Measurements from ENCODE around the gene PHACTR4.
"Not testable (repeated sequence)": the region's sequence is repeated elsewhere in the genome, so short reads cannot be mapped to it uniquely, and the experiment has no call there.

PHACTR4 gene

GRCh38 chr1:28437924-28438699, 68.6 kb downstream of the PHACTR4 start:
- peak; percentile 45 for DNase-seq

DNA sequence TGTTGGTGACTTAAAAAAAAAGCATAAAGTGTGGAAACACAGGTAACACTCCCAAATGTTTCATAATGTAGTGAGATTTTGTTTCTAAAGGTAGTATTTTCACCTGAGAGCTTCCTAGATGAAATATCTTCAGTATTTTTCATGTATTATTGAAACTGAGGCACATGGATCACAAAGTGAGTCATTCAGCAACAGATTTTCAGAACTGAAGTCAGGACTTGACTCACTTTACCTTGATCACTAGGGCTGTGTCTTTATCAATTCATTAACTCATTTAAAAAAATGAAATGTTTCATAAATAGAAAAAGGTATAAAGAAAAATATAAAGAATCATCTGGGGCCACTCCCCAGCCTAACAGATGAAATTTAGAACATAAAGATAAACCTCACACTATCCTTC, 69.8 kb downstream of the PHACTR4 start:
- DNase-seq = no peak

- no peak for DNase-seq
Observed at GRCh38 chr1:28441674-28442073, 72.1 kb downstream of the PHACTR4 start.

DNA sequence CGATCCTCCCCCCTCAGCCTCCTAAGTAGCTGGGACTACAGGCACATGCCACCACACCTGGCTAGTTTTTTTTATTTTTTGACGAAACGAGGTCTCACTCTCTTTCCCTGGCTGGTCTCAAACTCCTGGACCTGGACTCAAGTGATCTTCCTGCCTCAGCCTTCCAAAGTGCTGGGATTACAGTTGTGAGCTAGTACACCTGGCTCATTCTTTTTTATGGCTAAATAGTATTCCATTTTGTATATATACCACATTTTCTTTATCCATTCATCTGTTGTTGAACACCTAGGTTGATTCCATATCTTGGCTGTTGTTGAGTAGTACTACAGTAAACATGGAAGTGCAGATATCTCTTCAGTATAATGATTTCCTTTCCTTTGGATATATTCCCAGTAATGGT, 74.0 kb downstream of the PHACTR4 start:
- DNase-seq = no peak

- DNase-seq = no peak
Observed at GRCh38 chr1:28447679-28448078, 78.1 kb downstream of the PHACTR4 start.

DNA sequence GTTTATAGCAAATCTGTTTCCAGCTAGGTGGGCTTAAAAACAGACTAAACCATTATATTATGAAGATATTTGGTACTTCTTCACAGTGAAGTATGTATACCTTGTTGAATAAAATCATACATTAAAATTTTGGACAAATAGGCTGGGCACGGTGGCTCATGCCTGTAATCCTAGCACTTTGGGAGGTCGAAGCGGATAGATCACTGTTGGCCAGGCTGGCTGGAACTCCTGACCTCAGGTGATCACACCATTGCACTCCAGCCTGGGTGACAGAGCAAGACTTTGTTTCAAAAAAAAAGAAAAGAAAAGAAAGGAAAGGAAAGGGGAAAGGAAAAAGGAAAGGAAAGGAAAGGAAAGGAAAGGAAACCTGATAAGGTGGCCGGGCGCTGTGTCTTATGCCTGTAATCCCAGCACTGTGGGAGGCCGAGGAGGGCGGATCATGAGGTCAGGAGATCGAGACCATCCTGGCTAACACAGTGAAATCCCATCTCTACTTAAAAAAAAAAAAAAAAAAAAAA, 78.6 kb downstream of the PHACTR4 start:
- DNase-seq = not testable (repeated sequence)

GRCh38 chr1:28449904-28450303, 80.4 kb downstream of the PHACTR4 start:
- no peak for DNase-seq

- no peak for DNase-seq
Observed at GRCh38 chr1:28450561-28450960, 81.0 kb downstream of the PHACTR4 start.

GRCh38 chr1:28451011-28451410, 81.5 kb downstream of the PHACTR4 start:
- DNase-seq = no peak

DNA sequence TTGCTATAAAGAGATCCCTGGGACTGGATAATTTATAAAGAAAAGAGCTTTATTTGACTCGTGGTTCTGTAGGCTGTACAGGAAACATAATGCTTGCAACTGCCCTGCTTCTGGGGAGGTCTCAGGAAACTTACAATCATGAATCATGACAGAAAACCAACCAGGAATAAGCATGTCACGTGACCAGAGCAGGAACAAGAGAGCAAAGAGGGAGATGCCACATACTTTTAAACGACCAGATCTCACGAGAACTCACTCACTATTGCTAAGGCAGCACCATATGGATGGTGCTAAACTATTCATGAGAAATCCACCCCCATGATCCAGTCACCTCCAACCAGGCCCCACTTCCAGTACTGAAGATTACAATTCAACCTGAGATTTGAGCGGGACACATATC, 86.5 kb downstream of the PHACTR4 start:
- DNase-seq = no peak

DNA sequence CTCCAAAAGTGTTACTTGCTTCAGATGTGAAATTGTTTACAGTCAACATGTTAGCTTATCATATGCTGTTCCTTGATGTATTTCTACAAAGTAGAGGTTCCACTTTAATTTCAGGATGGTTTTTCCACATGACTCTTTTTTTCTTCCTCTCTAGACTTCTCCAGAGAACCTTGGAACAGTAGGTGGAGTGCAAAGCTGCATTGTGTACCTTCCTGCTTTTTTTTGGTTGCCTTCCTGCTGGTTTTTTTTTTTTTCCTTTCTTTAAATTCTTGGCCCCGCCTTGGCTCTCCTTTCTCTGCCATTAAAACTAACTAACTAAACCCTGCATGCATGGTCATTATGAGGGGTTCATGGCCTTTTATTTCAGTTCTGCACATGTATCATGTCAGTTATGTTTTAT, 88.1 kb downstream of the PHACTR4 start:
- no peak for DNase-seq

- no peak for DNase-seq
Observed at GRCh38 chr1:28458237-28459228, 89.0 kb downstream of the PHACTR4 start.

DNA sequence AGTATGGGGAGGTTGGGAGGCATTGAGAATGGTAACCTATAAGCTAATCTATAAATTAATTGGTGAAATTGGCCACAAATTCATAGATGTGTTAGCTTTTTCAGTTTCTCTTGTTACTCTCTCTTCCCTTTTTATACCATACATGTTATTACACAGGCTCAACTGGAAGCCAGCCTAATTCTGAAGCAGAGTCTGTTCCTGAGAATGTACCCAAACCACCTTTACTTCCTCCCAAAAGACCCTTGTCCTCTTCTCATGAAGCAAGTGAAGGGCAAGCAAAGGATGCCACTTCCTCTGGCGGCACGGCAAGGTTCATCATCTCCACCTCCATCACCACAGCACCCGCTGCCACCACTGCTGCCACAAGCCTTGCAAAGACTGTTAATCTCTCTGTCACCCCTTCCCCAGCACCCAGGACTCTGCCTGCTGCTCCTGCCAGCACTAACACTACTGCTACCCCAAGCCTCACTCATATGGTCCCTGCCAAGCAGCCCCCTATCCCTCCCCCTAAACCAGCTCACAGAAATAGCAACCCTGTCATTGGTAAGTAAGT, 96.8 kb downstream of the PHACTR4 start:
- no peak for DNase-seq

DNA sequence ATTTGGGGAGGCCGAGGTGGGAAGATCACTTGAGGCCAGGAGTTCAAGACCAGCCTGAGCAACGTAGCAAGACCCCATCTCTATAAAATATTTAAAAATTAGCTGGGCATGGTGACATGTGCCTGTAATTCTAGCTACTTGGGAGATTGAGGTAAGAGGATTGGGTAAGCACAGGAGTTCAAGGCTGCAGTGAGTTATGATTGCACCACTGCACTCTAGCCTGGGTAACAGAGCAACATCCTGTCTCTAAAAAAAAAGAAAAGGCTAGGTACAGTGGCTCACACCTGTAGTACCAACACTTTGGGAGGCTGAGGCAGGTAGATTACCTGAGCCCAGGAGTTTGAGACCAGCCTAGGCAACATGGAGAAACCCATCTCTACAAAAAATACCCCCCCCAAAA, 100.6 kb downstream of the PHACTR4 start:
- no peak for DNase-seq

- DNase-seq = not testable (repeated sequence)
Observed at GRCh38 chr1:28479497-28479896, 110.0 kb downstream of the PHACTR4 start.

DNA sequence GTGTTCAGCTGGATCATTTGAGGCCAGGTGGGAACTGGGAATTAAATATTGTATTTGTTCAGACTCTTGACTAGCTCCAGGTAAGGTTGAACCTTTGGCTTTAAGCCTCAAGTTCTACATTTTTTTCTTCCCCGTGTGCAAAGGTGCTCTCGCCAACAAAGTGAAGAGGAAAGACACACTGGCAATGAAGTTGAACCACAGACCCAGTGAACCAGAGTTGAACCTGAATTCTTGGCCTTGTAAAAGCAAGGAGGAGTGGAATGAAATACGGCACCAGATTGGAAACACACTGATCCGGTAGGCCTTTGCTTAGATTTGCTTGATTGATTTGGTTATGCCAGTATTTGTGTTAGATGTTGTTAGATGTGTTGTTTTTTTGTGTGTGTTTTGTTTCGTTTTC, 110.8 kb downstream of the PHACTR4 start:
- DNase-seq = no peak

DNA sequence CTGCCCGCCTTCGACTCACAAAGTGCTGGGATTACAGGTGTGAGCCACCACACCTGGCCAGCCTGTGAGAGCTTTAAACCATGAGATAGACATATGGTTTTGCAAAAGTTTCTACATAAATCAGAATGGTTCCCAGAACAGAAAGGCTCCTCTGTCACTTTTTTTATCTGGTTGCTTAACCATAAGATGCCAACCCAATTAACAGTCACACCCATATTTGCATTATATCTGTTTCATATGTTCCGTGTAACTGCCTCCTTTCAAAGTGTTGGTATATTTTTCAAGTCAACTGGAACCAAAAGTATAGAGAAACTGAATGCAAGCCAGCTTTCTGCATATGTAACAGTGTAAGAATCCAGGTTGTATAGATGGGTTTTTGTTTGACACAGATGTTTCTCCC, 112.6 kb downstream of the PHACTR4 start:
- DNase-seq = no peak

GRCh38 chr1:28482702-28483101, 113.2 kb downstream of the PHACTR4 start:
- no peak for DNase-seq

DNA sequence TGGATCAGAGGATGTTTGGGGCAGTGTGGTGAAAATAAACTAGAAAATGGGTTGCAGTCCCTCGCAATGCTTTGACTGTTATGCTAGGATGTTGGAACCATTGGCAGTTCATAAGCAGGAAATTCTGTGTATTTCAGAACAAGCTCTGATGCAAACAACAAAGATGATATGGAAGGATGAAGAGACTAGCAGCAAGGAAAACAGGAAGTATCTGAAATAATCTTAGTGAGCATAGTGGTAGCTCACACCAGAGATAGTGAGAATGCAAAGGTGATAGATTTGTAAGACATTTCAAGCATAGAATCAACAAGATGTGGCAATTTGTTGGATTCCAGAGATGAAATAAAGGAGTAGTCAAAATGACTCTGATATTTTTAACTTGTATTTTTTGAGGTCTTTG, 125.2 kb downstream of the PHACTR4 start:
- DNase-seq = no peak

- DNase-seq = no peak
Observed at GRCh38 chr1:28499553-28499952, 130.0 kb downstream of the PHACTR4 start.

DNA sequence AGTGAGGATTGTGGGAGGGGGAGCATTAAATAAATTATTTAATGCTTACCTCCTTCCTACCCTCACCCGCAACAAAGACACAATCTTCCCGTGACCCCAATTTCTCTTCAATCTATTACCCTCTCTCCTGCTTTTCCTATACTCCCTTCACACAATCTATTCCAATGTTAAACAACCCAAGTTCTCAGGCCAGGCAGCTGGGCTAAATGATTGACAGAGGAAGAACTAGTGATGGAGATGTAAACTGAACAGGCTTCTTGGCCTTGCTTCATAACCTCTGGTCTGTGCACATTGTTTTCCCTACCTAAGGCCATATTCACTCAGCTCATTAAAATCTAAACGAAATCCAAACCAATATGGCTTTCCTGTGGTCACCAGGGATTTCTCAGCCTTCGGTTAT, 132.4 kb downstream of the PHACTR4 start:
- DNase-seq = no peak

DNA sequence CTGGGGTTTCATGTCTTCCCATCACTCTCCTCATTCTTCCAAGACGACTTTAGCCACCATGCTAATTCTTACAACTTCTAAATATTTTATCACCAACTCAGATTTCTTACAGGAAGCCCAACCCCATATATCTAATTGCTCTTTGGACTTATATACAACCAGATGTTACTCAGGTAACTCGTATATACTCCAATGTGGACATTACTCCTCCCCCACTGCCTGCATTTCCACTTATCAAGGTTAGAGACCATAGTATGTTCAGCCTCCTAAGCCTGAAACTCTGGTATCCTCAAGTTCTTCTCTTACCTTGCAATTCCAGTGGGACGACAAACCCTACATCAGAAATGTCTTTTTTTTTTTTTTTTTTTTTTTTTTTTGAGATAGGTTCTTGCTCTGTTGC, 133.6 kb downstream of the PHACTR4 start:
- DNase-seq = no peak

GRCh38 chr1:28505406-28506187, 136.1 kb downstream of the PHACTR4 start, which contains the start of gene RCC1:
Gene RCC1 (plus strand): TSS chr1:28506043. CDS start chr1:28529867, 23,824 bp downstream.
- peak; percentile 100 for DNase-seq

Data from DMS153 (cell line).